HepG2 (cell line): Measurements from ENCODE around the gene CCNYL1. TPM values are rescaled to one million over a fixed set of nuclear protein-coding genes. Genes with fewer than 3 reads are reported as not detected.

Experiments used
- ARID4A ChIP-seq: sonication (generic); formaldehyde crosslinking; IDR thresholded peaks from 2 replicates; pipeline ENCODE4 v1.5.0; 2020; ENCODE audit warnings: mild to moderate bottlenecking, missing genetic modification reagents, borderline replicate concordance
- ATF2 ChIP-seq: sonication (generic); formaldehyde crosslinking; IDR thresholded peaks from 2 replicates; pipeline ENCODE4 v1.4.0; 2020; ENCODE audit warnings: missing genetic modification reagents
- ATF7-NPFF ChIP-seq: sonication (generic); formaldehyde crosslinking; IDR thresholded peaks from 2 replicates; pipeline ENCODE4 v1.8.1; 2023; ENCODE audit warnings: mild to moderate bottlenecking, low read depth, missing genetic modification reagents, moderate library complexity
- FOXP4 ChIP-seq: sonication (generic); formaldehyde crosslinking; IDR thresholded peaks from 2 replicates; pipeline ENCODE4 v1.4.0; 2020; ENCODE audit warnings: missing genetic modification reagents
- KDM3A ChIP-seq: IDR thresholded peaks from 2 replicates; pipeline ENCODE4 v1.6.1; 2018; ENCODE audit warnings: low read depth, missing compliant biosample characterization
- MATR3 ChIP-seq: sonication (generic); formaldehyde crosslinking; IDR thresholded peaks from 2 replicates; pipeline ENCODE4 v1.4.0; 2020; ENCODE audit warnings: missing genetic modification reagents
- MLLT10 ChIP-seq: sonication (generic); formaldehyde crosslinking; IDR thresholded peaks from 2 replicates; pipeline ENCODE4 v1.4.0; 2020; ENCODE audit warnings: missing genetic modification reagents
- NR0B2 ChIP-seq: sonication (generic); formaldehyde crosslinking; IDR thresholded peaks from 2 replicates; pipeline ENCODE4 v1.4.0; 2020; ENCODE audit warnings: mild to moderate bottlenecking, missing genetic modification reagents
- STAG1 ChIP-seq: sonication (generic); formaldehyde crosslinking; IDR thresholded peaks from 2 replicates; pipeline ENCODE4 v1.4.0; 2020; ENCODE audit warnings: missing genetic modification reagents
- USF2 ChIP-seq, 2 experiments: sonication (generic) in 1 of 2; formaldehyde crosslinking in 1 of 2; IDR thresholded peaks; 2 replicates each; pipeline versions ENCODE4 v1.5.1 to v1.6.1; 2011 to 2020; ENCODE audit warnings: borderline replicate concordance in 1 of 2, low read depth in 1 of 2, low read length in 1 of 2, mild to moderate bottlenecking in 1 of 2, missing genetic modification reagents in 1 of 2, moderate library complexity in 1 of 2
- ZNF484 ChIP-seq: sonication (generic); formaldehyde crosslinking; IDR thresholded peaks from 2 replicates; pipeline ENCODE4 v1.5.1; 2020; ENCODE audit warnings: mild to moderate bottlenecking, low read depth, missing genetic modification reagents, borderline replicate concordance
- ZNF629 ChIP-seq: sonication (generic); formaldehyde crosslinking; conservative IDR thresholded peaks from 2 replicates; pipeline ENCODE4 v1.5.0; 2020; ENCODE audit warnings: missing genetic modification reagents
- ZNF672 ChIP-seq: sonication (generic); formaldehyde crosslinking; IDR thresholded peaks from 2 replicates; pipeline ENCODE4 v1.8.1; 2022; ENCODE audit warnings: missing genetic modification reagents
- ZXDC ChIP-seq: sonication (generic); formaldehyde crosslinking; IDR thresholded peaks from 2 replicates; pipeline ENCODE4 v1.5.0; 2020; ENCODE audit warnings: mild to moderate bottlenecking, missing genetic modification reagents
- polyA plus RNA-seq, 8 experiments: library from polyadenylated mRNA; depleted of rRNA in 3 of 8; stranded (reverse) in 7 of 8; unstranded in 1 of 8; fragments of >200 nt; fragmentation: Illumina TruSeq in 4 of 8; extraction: Trizol in 4 of 8; gene quantifications; 2 replicates each; pipeline versions ENCODE4 v1.2.1 to v1.2.3, GENCODE V29; 2011 to 2016; ENCODE audit warnings: low read depth in 4 of 8, missing spikeins in 1 of 8, mixed read lengths in 1 of 8; ENCODE audit not compliant: insufficient read depth in 1 of 8
- total RNA-seq, 5 experiments: library from RNA; depleted of rRNA; stranded (reverse); fragments of >200 nt; fragmentation: Illumina TruSeq; extraction: Trizol; gene quantifications; 2 replicates each; pipeline ENCODE4 v1.2.3, GENCODE V29; 2016; ENCODE audit warnings: low read depth in 1 of 5

Gene CCNYL1
- total and polyA plus RNA-seq, 2 of the 13 experiments (the other 11 are each of a cell fraction or from before 2014, with no cell fraction given), result 12.5 to 16.2 TPM

- peak; percentile 76 for TF ChIP-seq ATF2
- TF ChIP-seq MATR3, result no peak
- TF ChIP-seq STAG1, result peak; percentile 56
- TF ChIP-seq ZNF672 (CRISPR knock-in tag), result no peak
- TF ChIP-seq USF2 (IDR thresholded peaks at IDR 0.05; ENCODE audit: low read depth, low read length), result no peak
- no peak for TF ChIP-seq USF2 (CRISPR knock-in tag; IDR thresholded peaks at IDR 0.05; ENCODE audit: borderline replicate concordance)
- TF ChIP-seq ZNF484, result no peak
- TF ChIP-seq MLLT10 (CRISPR knock-in tag), result no peak
- TF ChIP-seq ATF7-NPFF (CRISPR knock-in tag), result no peak
- peak; percentile 76 for TF ChIP-seq FOXP4 (CRISPR knock-in tag)
- no peak; the same call in 1 of the 2 replicates for TF ChIP-seq ARID4A
- peak; percentile 73; the same call in 1 of the 2 replicates for TF ChIP-seq KDM3A (CRISPR knock-in tag)
- TF ChIP-seq ZXDC, result no peak
- no peak for TF ChIP-seq NR0B2
- TF ChIP-seq ZNF629, result no peak; the same call in 1 of the 2 replicates
These were observed 85.3 kb downstream of the CCNYL1 start (continued) for GRCh38 chr2:207796585-207797350.
